GM04504 (cell line): ENCODE measurements around the gene C18orf32.
"Not testable (repeated sequence)": the region's sequence is repeated elsewhere in the genome, so short reads cannot be mapped to it uniquely, and the experiment has no call there.

Source experiments
- DNase-seq: peaks from one replicate; pipeline ENCODE4 v3.0.0-alpha.2; 2012; ENCODE audit warnings: low read depth

C18orf32 gene

DNA sequence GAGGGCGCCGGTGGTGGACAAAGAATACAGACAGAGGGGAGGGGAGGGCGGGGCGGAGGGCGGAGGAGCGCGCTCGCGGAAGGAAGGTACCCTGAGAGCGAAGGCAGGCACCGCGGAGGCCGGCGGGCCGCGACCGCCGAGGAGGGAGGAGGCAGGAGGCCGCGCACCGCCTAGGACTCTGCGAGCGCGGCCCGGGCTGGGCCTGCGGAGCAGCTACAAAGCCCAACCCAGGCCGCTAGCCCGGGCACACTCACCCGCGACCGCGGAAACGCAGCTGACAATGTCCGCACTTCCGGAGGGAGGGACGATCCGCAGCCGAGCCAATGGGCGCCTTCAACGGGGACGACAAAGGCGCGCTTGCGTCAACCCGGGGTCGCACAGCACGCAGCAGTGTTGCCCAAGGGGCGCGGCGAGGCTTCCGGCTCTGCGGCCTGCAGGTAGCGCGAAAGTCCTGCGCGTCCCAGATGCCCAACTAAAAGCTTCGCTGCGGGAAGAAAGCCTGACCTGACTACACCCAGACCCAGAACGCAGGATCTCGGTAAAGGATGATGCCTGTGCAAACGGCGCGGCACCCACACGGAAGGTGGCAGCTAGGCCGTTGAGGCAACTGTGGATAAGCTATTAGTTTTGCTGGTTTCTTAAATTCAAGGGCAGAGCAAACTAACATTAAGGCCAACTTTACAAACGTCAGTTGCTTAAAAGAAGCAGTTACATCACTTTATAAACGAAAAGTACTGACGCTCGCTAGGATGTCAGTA lies at the start of gene C18orf32:
Gene C18orf32, minus strand, starts transcription at position 282 of the 758 bp plus-strand sequence. CDS start 3,486 bp downstream, outside the sequence.
- DNase-seq = peak; percentile 77

DNA sequence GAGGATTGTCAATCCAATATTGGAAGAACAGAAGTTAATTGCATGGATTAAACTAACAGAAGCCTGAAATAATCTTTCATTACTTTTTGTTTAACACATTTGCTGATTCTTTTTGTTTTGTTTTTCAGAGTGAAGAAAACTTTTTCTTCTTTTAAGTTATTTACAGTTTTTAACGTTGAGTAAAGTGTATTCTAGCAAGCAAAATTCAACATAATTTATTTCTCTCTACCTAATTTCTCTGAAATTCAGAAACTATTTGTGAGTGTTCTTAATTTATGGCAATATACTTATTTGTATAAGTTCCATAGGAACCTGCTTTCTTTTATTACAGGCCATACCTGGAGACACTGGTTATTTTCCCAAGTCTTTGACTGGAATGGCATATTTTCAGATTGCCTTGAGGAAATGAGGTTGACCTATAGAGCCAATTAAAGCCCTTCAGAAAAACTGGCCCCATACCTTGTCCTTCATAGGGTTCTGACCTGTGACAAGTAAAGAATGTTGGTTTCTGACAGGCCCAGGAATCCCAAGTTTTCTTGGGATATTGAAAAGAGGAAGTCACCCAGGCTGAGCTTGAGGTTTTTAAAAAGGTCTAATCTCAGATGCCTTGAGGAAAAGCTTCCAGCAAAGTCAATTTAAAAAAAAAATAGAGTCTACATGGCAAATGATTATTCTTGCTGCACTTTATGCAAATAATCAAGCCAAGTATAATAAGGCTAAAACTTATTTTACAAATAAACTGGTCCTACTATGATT lies 48.0 kb upstream of the C18orf32 start:
- DNase-seq = no peak

DNA sequence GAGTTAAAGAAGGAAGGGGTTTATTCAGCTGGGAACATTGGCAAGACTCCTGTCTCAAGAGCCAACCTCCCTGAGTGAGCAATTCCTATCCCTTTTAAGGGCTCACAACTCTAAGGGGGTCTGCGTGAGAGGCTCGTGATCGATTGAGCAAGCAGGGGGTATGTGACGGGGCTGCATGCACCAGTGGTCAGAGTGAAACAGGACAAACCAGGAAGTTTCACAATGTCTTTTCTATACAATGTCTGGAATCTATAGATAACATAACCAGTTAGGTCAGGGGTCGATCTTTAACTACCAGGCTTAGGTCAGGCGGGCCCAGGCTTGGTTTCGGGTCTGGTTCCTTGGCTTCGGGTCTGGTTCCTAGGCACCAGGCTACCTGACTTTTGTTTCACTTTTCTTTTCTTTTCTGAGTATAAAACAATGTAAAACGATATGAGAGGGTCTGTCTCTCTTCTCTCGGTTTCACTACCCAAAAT lies 44.7 kb upstream of the C18orf32 start:
- DNase-seq = no peak

DNA sequence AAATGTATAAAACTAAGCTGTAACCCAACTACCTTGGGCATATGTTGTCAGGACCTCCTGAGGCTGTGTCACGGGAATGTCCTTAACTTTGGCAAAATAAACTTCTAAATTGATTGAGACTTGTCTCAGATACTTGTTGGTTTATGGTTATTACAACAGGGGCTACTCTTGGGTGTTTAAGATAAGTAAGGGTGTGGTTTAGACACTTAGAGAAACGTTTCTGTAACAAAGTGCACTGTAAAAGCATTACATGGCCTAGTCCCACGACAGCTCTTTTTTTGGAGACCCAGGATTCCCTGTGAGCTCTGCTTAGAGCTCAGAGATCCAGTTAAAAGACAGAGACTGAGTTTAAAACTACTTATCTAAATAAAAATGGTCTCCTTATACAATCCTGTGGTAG lies 42.6 kb upstream of the C18orf32 start:
- no peak for DNase-seq

DNA sequence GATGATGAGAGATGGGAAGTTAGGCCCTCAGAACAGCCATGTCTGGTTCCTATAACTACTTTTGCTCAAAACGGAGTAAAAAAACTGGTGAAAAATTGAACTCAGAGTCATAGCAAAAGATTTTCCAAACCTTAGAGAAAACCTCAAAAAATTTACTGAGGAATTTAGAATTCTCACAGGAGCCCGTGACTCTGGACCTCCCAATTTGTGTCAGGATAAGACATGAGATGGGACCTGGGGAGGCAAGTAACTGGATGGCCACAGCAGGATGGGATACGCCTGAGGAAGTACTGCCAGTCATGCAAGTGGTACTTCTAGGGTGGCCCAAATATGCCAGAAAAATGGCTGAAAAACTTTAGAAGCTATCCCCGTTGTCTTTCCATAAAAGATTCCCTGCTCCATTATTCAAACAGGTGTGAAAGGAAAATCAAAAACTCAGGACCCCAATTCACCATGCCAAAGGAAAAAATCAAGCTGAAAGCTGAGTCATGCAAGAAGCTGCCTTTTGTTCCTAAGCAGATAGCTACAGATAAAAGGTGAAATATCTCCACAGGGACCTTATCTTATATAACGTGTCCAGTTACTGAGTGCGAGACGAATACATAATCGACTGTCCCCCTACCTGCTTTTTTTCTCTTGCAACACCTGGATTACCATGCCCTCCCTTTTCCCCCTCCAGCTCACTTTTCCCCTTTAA lies 40.7 kb upstream of the C18orf32 start:
- no peak for DNase-seq

DNA sequence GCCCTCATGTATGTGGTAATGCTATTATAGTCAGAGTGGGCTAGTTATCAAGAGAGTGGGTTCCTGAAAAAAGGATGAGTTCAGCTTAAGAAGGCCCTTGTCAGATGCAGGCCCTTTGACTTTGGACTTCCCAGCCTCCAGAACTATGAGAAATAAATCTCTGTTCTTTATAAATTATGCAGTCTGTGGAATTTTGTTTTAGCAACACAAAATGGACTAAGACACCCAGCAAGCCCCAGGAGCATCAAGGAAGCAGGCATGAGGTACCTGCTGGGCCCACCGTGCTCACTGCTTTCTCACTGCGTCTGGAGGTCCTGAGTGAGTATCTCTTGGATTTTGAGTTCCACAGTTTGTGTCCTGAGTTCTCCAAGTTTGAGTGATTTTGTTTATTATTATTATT lies 38.9 kb upstream of the C18orf32 start:
- DNase-seq = no peak

DNA sequence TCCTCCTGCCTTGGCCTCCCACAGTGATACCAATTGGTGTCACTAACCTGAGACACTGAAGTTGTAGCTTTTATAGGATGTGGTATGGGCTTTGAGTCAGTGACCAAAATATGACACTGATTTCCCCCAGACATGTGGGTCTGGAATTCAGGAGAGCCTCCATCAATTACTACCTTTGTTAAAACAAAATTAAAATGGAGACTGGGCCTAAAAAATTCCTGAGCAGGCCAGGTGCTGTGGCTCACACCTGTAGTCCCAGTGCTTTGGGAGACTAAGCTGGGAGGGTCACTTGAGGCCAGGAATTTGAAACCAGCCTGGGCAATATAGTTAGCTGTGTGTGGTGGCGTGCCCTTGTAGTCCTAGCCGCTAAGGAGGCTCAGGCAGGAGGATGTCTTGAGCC lies 37.9 kb upstream of the C18orf32 start:
- DNase-seq = no peak

DNA sequence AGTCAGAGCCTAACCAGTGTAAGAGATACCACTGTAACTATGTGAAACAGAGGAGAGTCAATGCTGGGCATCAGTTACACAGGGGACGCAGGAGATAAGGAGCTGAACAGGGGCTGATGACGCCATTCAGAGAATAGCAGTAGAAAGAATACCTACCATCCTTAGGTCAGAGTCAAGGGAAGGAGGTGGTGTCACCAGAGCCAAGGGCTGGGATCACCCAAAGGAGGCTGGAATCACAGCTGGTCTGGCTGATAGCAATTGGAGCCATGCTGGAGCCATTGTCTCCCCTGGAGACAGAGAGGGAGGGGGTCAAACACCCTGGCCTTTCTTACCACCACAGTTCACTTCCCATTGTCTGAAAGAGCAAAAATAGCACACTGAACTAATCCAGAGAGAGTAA lies 37.3 kb upstream of the C18orf32 start:
- no peak for DNase-seq

DNA sequence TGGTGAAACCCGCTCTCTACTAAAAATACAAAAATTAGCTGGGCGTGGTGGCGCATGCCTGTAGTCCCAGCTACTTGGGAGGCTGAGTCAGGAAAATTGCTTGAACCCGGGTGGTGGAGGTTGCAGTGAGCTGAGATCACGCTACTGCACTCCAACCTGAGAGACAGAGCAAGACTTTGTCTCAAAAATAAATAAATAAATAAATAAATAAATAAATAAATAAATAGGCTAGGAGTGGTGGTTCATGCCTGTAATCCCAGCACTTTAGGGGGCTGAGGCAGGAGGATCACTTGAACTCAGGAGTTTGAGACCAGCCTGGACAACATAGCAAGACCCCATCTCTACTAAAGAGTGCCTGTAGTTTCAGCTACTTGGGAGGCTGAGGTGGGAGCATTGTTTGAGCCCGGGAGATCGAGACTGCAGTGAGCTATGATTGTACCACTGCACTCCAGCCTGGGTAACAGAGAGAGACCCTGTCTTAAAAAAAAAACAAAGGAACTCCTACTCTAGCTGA lies 36.6 kb upstream of the C18orf32 start:
- not testable (repeated sequence) for DNase-seq

DNA sequence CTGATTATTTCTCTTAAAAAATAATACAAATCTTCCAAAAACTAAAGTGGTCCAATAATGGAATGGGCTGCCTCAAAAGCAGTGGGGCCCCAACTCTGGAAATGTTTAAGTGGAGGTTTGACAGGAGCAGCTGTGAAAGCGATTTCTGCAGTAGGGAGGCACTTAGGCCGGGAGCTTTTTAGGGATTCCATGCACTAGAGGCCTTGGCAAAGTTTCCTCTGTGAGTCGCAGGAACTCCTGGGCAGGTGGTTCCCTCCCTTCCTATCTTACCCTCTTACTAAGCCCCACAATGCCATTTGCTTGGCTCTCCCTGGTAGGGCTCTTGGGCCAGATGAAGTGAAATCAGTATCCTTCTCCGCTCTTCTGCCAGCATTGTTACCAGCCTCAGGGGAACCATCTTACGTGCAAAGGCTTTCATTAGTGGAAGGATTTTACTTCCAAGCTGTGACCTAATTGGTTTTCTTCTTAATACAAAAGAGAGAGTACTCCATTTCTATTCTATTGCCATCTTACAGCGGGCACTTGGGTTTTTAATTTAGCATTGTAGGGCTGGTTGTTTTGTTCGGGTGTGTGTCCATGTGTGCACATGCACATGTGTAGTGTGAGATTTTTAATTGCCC lies 34.3 kb upstream of the C18orf32 start:
- DNase-seq = no peak

DNA sequence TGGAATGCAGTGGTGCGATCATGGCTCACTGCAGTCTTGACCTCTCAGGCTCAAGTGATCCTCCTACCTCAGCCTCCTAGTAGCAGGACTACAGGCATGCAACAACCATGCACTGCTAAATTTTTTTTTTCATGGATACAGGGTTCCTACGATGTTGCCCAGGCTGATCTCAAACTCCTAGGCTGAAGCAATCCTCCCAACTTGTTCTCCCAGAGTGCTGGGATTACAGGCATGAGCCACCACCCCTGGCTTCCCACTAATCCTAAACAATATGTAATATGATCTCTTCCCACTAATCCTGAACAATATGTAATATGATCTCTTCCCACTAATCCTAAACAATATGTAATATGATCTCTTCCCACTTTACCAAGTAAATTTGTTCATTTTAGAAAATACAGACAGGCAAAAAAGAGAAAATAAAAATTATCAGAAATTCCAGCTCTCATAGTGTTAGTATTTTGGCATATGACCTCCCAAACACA lies 33.7 kb upstream of the C18orf32 start:
- peak; percentile 0 for DNase-seq

DNA sequence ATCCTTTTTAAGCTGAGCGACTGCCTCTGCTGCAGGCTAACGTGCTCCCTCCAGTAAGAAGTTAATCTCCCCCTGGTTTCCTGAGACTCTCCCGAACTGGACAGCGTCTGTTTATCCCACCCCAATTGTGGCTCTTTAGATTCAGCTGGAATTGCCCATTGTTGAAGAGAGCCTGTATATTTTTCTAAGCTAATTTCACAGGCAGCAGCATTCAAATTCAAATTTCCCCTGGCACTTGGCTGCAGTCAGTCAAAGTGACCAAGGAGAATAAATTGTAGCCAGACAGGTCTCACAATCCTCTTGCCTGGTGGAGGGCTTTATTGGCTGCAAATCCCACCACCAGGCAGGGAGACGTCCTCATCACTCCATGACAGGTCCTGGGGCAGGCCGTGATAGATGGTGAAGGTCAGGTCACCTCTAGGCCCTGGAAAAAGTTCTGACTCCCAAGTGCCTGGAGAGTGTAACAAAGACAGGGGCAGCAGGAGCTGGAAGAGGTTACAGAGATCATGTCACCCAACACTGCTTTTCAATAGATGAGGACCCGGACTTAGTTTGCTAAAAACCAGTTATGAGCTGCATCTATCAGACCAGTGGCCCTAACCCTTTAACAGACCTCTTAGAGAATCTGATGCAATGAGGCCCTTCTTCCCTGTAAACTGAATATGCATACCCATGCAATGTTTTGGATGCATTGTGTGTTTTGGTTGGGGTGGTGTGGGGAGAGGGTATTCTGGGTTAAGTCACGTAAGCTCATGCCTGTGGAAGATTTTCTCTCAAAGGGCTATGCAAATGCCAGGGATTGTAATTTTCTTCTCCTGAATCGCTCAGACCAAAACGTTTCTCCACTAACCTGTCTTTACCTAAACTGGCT lies 32.3 kb upstream of the C18orf32 start:
- no peak for DNase-seq

DNA sequence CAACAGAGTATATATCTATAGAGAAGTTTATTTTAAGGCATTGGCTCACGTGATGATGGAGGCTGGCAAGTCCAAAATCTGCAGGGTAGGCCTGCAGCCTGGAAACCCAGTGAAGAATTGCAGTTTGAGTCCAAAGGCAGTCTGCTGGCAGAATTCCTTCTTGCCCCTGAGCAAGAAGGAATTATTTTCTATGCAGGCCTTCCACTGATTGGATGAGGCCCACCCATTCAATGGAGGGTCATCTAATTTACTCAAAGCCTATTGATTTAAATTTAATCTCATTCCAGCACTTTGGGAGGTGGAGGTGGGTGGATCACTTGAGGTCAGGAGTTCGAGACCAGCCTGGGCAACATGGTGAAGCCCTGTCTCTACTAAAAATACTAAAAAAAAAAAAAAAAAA lies 30.4 kb upstream of the C18orf32 start:
- no peak for DNase-seq

DNA sequence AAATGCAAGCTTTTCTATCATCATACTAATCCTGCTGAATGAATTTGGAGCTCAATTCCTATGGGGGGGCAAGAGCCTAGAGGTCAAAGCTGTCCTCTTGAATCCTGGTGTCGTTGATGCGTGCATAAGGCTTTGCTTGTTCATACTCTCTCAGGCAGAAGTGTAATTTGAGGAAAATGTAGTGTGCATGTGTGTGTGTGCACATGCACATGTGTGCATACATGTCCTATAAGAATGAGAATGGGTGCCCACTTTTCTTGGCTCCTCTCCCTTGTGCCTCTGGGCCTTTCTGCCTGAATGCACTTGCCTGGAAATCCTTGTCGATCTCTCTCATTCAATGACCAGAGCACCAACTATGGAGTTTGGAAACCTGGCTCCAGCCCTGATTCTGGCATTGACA lies 28.5 kb upstream of the C18orf32 start:
- DNase-seq = no peak

DNA sequence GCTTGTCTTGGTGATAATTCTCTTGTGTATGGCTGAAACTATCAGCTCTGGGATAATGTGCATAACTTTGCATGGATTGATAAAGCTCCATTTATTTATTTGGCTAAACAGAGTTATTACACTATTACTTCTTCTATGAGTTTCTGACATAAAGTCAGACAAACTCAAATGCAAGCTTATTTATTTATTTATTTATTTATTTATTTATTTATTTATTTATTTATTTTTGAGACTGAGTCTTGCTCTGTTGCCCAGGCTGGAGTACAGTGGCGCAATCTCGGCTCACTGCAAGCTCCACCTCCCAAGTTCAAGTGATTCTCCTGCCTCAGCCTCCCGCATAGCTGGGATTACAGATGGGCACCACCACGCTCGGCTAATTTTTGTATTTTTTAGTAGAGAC lies 28.0 kb upstream of the C18orf32 start:
- not testable (repeated sequence) for DNase-seq

DNA sequence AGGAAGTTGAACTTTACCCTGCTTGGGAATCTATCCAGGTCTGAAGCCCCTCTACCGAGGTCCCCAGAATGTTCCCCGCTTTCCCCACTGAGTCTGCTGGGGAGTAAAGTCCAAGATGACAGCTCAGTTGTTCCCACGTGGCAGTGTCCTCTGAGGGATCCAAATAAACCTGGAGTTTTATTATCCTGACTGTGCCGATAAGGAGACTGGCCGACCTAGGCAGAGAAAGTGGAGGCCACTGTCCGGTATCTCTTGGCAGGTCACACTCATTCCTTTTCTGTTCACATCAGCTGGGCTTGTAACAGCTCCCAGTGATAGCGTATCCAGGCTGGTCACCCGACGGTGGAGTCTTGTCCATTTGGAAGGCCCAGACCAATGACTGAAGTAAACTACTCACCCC lies 27.5 kb upstream of the C18orf32 start:
- DNase-seq = no peak

DNA sequence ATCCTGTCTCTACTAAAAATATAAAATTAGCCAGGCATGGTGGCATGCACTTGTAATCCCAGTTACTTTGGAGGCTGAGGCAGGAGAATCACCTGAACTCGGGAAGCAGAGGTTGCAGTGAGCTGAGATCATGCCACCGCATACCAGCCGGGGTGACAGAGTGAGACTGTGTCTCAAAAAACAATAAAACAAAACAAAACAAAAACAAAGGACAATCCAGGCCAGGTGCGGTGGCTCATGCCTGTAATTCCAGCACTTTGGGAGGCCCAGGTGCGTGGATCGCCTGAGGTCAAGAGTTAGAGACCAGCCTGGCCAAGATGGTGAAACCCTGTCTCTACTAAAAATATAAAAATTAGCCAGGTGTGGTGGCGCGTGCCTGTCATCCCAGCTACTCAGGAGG lies 25.8 kb upstream of the C18orf32 start:
- DNase-seq = not testable (repeated sequence)

DNA sequence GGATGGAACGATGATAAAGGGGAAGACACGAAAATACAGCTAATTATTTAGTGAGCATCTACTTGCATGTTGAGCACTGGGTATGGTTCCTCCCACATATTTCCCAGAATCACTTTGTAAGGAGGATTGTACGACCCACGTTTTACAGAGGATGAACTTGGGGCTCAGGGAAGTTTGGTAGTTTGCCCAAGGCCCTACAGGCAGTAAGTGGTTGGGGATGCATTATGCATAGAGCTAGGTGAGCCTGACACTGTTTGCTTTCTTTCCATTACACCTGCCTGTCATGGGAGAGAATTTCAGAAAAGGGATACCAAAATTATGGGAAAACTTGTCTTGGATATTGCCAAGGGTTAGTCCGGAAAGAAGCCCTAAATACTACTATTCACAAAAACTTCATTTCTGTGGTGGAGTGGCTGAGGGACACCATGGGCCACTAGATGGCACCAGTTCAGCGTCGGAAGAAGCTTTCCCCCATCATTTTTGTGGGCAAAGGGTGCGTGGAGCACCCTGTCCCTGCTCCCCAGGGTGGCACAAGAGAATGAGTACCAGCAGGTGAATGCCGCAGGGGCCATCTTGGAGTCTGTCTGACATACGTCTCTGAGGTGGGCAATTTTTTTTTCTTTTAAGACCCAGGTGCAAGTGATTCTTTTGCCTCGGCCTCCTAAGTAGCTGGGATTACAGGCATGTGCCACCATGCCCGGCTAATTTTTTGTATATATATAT lies 23.5 kb upstream of the C18orf32 start:
- no peak for DNase-seq

DNA sequence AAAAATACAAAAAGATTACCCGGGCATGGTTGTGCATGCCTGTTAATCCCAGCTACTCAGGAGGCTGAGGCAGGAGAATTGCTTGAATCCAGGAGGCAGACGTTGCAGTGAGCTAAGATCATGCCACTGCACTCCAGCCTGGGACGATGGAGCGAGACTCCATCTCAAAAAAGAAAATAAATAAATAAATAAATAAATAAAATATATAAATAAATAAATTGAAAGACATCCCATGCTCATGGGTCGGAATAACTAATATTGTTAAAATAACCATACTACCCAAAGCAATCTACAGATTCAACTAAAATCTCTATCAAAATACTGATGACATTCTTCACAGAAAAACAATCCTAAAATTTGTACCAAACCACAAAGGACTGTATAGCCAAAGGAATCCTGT lies 19.4 kb upstream of the C18orf32 start:
- not testable (repeated sequence) for DNase-seq

DNA sequence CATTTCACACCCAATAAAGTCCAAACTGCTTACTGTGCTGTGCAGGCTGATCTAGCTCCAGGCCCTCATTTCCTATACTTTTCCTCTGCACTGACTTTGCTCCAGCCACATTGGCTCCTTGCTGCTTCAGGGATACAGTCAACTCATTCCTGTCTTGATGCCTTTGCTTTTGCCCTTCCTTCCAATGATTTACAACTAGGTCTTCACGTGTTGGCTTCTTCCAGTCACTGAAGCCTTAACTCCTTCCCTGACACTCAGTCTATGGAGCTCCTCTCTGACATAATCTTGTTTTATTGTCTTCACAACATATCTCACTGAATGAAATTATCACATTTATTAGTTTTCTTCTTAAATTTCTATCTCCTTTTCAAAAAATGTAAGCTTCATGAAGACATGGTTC lies 16.9 kb upstream of the C18orf32 start:
- DNase-seq = no peak
